ENCODE measurements around the gene PHACTR1. TPM values are rescaled to one million over a fixed set of nuclear protein-coding genes. Genes with fewer than 3 reads are reported as not detected.

PHACTR1 gene
- total and polyA plus RNA-seq, 2 of the 4 experiments (the other 2 are of a cell fraction), result not detected

DNA sequence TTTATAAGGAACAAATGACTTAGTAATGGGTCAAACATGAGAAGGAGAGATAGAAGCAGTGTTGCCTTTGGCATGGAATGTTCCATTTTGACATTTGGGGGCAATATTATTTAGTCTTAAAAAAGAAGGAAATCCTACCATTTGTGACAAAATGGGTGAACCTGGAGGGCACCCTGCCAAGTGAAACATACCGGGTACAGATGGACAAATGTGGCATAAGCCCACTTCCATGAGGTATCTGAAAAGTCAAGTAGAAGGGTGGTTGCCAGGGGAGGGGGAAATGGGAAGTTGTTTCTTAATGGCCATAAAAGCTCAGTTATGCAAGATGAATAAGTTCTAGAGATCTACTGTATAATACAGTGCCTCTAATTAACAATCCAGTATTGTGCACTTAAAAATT lies 342.5 kb downstream of the PHACTR1 start:
- dilution Hi-C loops (cut with HindIII; ENCODE audit: low sequenced_read_pairs, unreplicated experiment), result no loop called here
- Histone ChIP-seq H3K14ac (replicated peaks; ENCODE audit: low read depth, low read length) (no peak overlapping the region), H2BK5ac (ENCODE audit: low read depth, low read length, poor library complexity, severe bottlenecking) (no peak overlapping the region), H2BK15ac (ENCODE audit: low read depth, low read length) (no peak overlapping the region), H3K9ac (ENCODE audit: low read depth, low read length) (no peak overlapping the region), H2BK120ac (ENCODE audit: low read depth, low read length) (no peak overlapping the region), H4K8ac (ENCODE audit: low read depth in 2 of 2, low read length in 2 of 2) (no peak overlapping the region), H3K23ac (ENCODE audit: low read depth, low read length) (no peak overlapping the region), H4K5ac (ENCODE audit: low read depth, low read length) (no peak overlapping the region), H2AK9ac (replicated peaks; ENCODE audit: low read depth, low read length, poor library complexity) (no peak overlapping the region), H3K56ac (ENCODE audit: extremely low read depth, insufficient read depth, low read length) (no peak overlapping the region), H3K9me1 (ENCODE audit: insufficient read depth, low read length) (no peaks in the 10 kb centered on the region), H3K79me1 (ENCODE audit: low read depth in 1 of 2, low read length in 2 of 2) (no peaks in the 10 kb centered on the region), H3K9me3 (ENCODE audit: control insufficient read depth, insufficient read depth, low read length) (peaks cover 7% of the 10 kb centered on the region; the same call in 1 of the 2 replicates), H3K4ac (ENCODE audit: low read depth, low read length) (no peak overlapping the region), H4K20me1 (ENCODE audit: insufficient read depth, low read length) (no peaks in the 10 kb centered on the region), H2BK20ac (ENCODE audit: low read depth, low read length) (no peak overlapping the region), H3K4me1 (ENCODE audit: control insufficient read depth, insufficient read depth, low read length) (no peaks in the 10 kb centered on the region), H3K18ac (ENCODE audit: low read depth, low read length) (no peak overlapping the region), H3K36me3 (ENCODE audit: control insufficient read depth, insufficient read depth, low read length) (no peaks in the 10 kb centered on the region), H4K91ac (ENCODE audit: insufficient read depth, low read depth, low read length) (no peak overlapping the region), H3K4me2 (ENCODE audit: low read depth, low read length) (no peak overlapping the region), H2AK5ac (ENCODE audit: low read depth, low read length) (no peak overlapping the region), H3K27ac (ENCODE audit: insufficient read depth, low read length) (no peak overlapping the region), H3K27me3 (ENCODE audit: control insufficient read depth, insufficient read depth, low read length) (no peaks in the 10 kb centered on the region), H2AFZ (replicated peaks; ENCODE audit: low read length, poor library complexity) (no peak overlapping the region), H3K4me3 (ENCODE audit: insufficient read depth, low read depth, low read length) (no peak overlapping the region)
- no TSS peak for BruUV-seq (replicated peaks)
- POLR2A ChIA-PET (ENCODE audit: unreplicated experiment), result no interaction called here
- ATAC-seq (ENCODE audit: low read depth), result no peak
- no CpG with 5 or more reads among the region's 1 CpG for WGBS, 2 experiments (ENCODE audit: extremely low coverage in 2 of 2, insufficient read length in 1 of 2)
- intact Hi-C loops (cut with micrococcal nuclease), result no loop called here
- in situ Hi-C loops (cut with MboI; ENCODE audit: low sequenced_read_pairs), result no loop called here
- TF ChIP-seq NFE2L2 (IDR thresholded peaks at IDR 0.05; ENCODE audit: low read depth, low read length) (no peak), MAZ (IDR thresholded peaks at IDR 0.05; ENCODE audit: borderline replicate concordance, low read depth, low read length) (no peak), SMC3 (IDR thresholded peaks at IDR 0.05; ENCODE audit: low read depth, low read length) (no peak)
- TF ChIP-seq, protein P1, sequence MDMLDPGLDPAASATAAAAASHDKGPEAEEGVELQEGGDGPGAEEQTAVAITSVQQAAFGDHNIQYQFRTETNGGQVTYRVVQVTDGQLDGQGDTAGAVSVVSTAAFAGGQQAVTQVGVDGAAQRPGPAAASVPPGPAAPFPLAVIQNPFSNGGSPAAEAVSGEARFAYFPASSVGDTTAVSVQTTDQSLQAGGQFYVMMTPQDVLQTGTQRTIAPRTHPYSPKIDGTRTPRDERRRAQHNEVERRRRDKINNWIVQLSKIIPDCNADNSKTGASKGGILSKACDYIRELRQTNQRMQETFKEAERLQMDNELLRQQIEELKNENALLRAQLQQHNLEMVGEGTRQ (IDR thresholded peaks at IDR 0.05; ENCODE audit: low read depth, low read length), result no peak
- CTCF ChIA-PET, result no interaction called here
- DNase-seq, result no peak
